ENCODE data around the gene PKDREJ.

PKDREJ gene

DNA sequence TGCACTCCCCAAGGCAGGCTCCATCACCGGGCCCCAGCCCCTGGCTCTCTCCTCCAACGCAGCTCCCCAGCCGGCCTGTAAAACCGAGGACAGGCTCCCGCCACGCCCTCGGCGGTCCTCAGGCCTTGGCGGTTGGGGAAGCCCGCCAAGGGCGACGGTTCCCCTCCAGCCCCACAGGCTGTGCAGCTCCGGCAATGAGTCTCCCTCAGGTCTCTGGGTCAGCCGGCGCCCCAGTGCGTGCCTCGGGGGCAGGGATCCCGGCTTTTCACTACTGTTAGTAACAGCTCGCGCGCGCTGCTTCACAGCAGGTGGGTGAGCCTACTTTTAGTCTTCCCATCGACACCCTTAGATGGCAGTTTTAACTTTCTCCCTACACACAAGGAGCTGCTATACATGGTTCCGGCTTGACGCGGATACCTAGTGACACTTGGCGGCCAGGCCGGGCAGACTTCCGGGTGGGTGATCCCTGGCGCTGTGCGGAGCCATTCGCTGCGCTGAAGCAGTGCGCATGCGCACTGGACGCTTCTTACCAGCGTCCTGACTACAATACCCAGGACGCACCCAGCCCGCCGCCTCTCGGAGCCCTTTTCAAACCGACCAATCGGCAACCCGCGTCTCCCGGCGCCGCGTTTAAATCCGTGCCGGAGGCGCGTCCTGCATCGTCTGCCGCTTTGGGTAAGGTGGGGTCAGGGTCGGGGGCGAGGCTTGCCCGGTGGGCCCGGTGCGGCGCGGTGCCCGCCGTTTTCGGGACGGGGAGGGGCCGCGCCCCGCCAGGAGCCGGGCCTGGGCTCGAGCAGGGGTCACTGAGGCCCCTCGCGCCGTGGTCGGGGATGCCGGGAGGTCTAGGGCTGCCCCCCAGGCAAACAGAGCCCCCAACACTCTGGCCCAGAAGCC is 33.4 kb upstream of the PKDREJ start, which contains the start of gene GTSE1:
Gene GTSE1, plus strand, starts transcription at position 614 of the 894 bp plus-strand sequence. CDS start 531 bp downstream, outside the sequence.
- H3K79me2 ChIP-seq (ENCODE audit: control insufficient read depth, insufficient read depth, low read length, unreplicated experiment) = peaks cover 22% of the 10 kb centered on the region
- H3K36me3 ChIP-seq (ENCODE audit: insufficient read depth, low read length) = no peaks in the 10 kb centered on the region
- peak within 1 kb of the TSS; percentile 29 for H3K27ac ChIP-seq (ENCODE audit: low read depth, low read length)
- peak within 1 kb of the TSS; percentile 10 for H2AFZ ChIP-seq (ENCODE audit: low read length, unreplicated experiment)
- no peaks in the 10 kb centered on the region for H3K27me3 ChIP-seq (ENCODE audit: insufficient read depth, low read length)
- H3K4me3 ChIP-seq (ENCODE audit: low read depth, low read length) = peak within 1 kb of the TSS; percentile 91
- peaks cover 9% of the 10 kb centered on the region for H3K4me1 ChIP-seq (ENCODE audit: control insufficient read depth, insufficient read depth, low read length, unreplicated experiment)

DNA sequence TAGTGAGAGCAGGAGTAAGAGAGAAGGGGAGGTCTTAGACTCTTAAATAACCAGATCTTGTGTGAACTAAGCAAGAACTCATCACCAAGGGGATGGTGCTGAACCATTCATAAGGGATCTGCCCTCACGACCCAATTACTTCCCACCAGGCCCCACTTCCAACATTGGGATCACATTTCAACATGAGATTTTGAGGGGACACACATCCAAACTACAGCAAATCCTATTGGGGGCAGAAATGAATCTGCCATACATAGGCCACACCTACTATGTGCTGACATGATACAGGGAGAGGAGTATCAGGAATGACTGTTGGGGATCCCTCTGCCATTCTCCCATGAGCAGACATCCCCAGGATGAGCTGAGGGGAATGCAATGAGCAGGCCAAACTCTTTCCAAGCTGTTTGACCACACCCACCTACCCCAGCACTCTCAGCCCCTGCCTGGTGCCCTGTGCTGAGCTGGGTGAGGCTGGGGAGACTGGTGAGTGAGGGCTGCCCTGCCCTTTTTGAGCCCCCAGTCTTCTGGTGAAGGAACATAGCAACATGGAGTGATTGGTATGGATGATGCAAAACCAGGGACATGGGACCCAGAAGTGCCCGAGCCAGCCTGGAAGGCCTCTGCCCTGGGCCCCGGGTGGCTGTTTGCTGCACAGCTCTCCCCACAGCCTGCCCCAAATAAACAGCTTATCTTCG is 32.3 kb upstream of the PKDREJ start:
- Histone ChIP-seq H3K36me3 (ENCODE audit: insufficient read depth, low read length) (no peaks in the 10 kb centered on the region), H3K27ac (ENCODE audit: low read depth, low read length) (0 out of 2 replicates have a peak overlapping the region, but pooled peaks have one; percentile 25), H3K4me1 (ENCODE audit: control insufficient read depth, insufficient read depth, low read length, unreplicated experiment) (peaks cover 9% of the 10 kb centered on the region), H3K27me3 (ENCODE audit: insufficient read depth, low read length) (no peaks in the 10 kb centered on the region), H2AFZ (ENCODE audit: low read length, unreplicated experiment) (no peak overlapping the region), H3K4me3 (ENCODE audit: low read depth, low read length) (peak overlapping the region; percentile 91), H3K79me2 (ENCODE audit: control insufficient read depth, insufficient read depth, low read length, unreplicated experiment) (peaks cover 22% of the 10 kb centered on the region)

DNA sequence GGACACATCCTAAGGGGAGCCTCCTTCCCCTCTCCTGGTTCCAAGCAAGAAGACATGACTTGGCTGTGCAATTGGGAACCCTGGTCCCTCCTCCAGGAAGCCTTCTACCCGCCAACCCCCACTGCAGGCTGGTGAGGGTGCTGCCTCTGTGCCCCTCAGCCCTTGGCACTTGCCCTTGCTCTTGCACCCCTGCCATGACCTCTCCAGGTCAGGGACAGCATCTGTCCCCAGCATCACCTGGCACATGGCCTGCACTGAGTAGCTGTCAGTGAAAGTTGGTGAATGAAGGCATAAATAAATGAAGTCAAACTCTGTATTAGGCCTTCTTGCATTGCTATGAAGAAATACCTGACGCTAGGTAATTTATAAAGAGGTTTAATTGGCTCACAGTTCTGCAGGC is 31.6 kb upstream of the PKDREJ start:
- peaks cover 22% of the 10 kb centered on the region for H3K79me2 ChIP-seq (ENCODE audit: control insufficient read depth, insufficient read depth, low read length, unreplicated experiment)
- H3K27me3 ChIP-seq (ENCODE audit: insufficient read depth, low read length) = no peaks in the 10 kb centered on the region
- H3K27ac ChIP-seq (ENCODE audit: low read depth, low read length) = no peak overlapping the region
- H3K4me1 ChIP-seq (ENCODE audit: control insufficient read depth, insufficient read depth, low read length, unreplicated experiment) = peaks cover 9% of the 10 kb centered on the region
- no peak overlapping the region for H3K4me3 ChIP-seq (ENCODE audit: low read depth, low read length)
- H2AFZ ChIP-seq (ENCODE audit: low read length, unreplicated experiment) = no peak overlapping the region
- no peaks in the 10 kb centered on the region for H3K36me3 ChIP-seq (ENCODE audit: insufficient read depth, low read length)

DNA sequence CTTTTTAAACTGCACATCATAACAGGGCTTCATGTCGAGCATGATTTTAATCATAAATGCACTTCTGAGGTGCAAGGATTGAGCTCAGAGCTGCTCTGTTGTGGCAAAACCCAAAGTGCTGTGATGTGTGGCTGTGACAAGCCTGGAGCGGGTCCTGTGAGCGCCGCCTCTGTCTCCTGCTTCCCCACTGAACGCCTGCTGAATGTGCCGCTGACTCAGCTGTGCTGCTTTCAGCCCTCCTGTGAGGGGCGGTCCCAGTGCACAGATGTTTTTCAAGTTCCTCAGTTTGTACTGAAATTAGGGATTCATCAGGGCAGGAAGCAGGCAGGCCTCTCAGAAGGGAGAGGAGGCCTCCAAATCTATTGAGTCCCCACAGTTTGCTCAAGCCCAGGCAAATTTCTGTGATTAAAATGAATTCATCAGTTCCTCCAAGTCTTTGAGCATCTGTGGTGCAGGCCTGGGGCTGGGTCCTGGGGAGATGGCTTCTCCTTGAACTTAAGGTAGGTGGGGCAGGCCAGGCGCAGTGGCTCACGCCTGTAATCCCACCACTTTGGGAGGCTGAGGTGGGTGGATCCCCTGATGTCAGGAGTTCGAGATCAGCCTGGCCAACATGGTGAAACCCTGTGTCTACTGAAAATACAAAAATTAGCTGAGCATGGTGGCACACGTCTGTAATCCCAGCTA is 30.6 kb upstream of the PKDREJ start:
- Histone ChIP-seq H3K79me2 (ENCODE audit: control insufficient read depth, insufficient read depth, low read length, unreplicated experiment) (peaks cover 13% of the 10 kb centered on the region), H3K4me1 (ENCODE audit: control insufficient read depth, insufficient read depth, low read length, unreplicated experiment) (peaks cover 9% of the 10 kb centered on the region), H2AFZ (ENCODE audit: low read length, unreplicated experiment) (no peak overlapping the region), H3K36me3 (ENCODE audit: insufficient read depth, low read length) (no peaks in the 10 kb centered on the region), H3K27me3 (ENCODE audit: insufficient read depth, low read length) (no peaks in the 10 kb centered on the region), H3K4me3 (ENCODE audit: low read depth, low read length) (no peak overlapping the region), H3K27ac (ENCODE audit: low read depth, low read length) (no peak overlapping the region)

DNA sequence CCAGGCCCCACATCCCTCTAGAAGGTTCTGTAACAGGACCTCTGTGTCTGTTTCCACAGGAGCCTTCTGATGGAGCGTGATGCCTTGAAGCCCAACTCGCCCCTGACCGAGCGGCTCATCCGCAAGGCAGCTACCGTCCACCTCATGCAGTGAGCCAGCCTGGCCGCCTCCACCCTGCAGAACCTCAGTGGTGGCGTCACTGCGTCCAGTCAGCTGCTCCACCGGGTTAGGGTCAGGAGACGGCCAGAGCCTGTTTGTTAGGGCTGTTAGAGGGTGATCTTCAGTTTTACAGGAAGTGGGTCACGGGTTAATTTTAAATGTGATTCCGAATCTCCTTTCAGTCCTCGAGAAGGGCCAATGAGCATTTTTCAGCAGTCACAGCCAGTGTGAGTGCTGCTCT is 29.6 kb upstream of the PKDREJ start:
- no peak overlapping the region for H2AFZ ChIP-seq (ENCODE audit: low read length, unreplicated experiment)
- H3K36me3 ChIP-seq (ENCODE audit: insufficient read depth, low read length) = no peaks in the 10 kb centered on the region
- H3K4me3 ChIP-seq (ENCODE audit: low read depth, low read length) = no peak overlapping the region
- peaks cover 7% of the 10 kb centered on the region for H3K79me2 ChIP-seq (ENCODE audit: control insufficient read depth, insufficient read depth, low read length, unreplicated experiment)
- no peaks in the 10 kb centered on the region for H3K27me3 ChIP-seq (ENCODE audit: insufficient read depth, low read length)
- H3K27ac ChIP-seq (ENCODE audit: low read depth, low read length) = no peak overlapping the region
- H3K4me1 ChIP-seq (ENCODE audit: control insufficient read depth, insufficient read depth, low read length, unreplicated experiment) = peaks cover 9% of the 10 kb centered on the region

DNA sequence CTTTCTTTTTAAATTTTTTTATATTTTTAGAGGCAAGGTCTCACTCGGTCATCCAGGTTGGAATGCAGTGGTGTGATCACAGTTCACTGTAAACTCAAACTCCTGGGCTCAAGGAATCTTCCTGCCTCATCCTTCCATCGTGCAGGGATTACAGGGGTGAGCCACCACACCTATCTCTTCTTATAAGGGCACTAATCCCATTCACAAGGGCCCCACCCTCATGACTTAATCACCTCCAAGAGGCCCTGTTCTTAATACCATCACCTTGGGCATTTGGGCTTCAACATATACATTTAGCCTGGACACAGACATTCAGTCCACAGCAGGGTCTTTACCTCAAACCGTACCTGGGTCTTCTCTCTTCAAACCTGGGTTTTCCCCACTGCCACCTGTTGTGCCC is 29.0 kb upstream of the PKDREJ start:
- Histone ChIP-seq H3K27ac (ENCODE audit: low read depth, low read length) (no peak overlapping the region), H3K36me3 (ENCODE audit: insufficient read depth, low read length) (no peaks in the 10 kb centered on the region), H3K4me1 (ENCODE audit: control insufficient read depth, insufficient read depth, low read length, unreplicated experiment) (peaks cover 9% of the 10 kb centered on the region), H2AFZ (ENCODE audit: low read length, unreplicated experiment) (no peak overlapping the region), H3K79me2 (ENCODE audit: control insufficient read depth, insufficient read depth, low read length, unreplicated experiment) (peaks cover 2% of the 10 kb centered on the region), H3K4me3 (ENCODE audit: low read depth, low read length) (no peak overlapping the region), H3K27me3 (ENCODE audit: insufficient read depth, low read length) (no peaks in the 10 kb centered on the region)

DNA sequence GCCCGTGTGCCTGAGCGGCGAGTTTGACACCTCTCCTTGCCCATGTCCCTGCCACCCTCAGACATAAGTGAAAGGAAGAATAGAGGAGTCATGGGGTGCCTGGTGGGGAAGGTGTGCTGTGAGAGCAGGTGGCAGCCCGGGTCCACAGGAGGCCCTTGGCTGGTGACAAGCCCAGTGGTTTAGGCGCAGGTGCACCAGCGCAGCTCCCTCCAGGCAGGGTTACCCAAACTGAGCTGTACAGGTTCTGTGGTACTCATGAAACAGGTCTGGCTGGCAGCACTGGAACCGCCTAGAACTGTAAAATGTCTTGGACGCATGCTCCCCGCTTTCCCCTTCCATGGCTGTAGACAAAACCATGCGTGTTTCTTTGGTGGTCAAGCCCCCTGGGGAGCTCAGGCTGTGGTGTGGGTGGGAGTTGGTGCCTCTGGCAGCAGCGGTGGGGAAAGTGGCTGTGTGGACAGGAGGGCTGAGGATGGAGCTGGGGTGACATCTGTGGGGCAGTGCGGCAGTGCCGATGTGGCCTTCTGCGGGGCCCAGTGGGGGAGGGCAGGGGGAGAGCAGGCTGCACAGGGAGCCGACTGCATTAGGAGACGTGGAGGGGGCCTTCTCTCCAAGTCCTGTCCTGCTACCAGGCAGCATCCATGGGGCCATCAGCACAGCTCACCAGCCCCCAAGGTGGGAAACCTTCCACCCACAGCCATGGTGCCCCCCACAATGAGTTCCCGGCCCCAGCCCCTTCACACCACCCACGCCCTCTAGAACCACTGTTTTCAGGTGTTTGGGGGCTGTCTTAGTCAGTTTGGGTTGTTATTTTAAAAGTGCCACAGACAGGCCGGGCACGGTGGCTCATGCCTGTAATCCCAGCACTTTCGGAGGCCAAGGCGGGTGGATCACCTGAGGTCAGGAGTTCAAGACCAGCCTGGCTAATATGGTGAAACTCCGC is 28.0 kb upstream of the PKDREJ start:
- Histone ChIP-seq H3K4me3 (ENCODE audit: low read depth, low read length) (no peak overlapping the region), H3K27me3 (ENCODE audit: insufficient read depth, low read length) (no peaks in the 10 kb centered on the region), H3K27ac (ENCODE audit: low read depth, low read length) (no peak overlapping the region), H2AFZ (ENCODE audit: low read length, unreplicated experiment) (no peak overlapping the region), H3K79me2 (ENCODE audit: control insufficient read depth, insufficient read depth, low read length, unreplicated experiment) (no peaks in the 10 kb centered on the region), H3K4me1 (ENCODE audit: control insufficient read depth, insufficient read depth, low read length, unreplicated experiment) (peaks cover 9% of the 10 kb centered on the region), H3K36me3 (ENCODE audit: insufficient read depth, low read length) (no peaks in the 10 kb centered on the region)

DNA sequence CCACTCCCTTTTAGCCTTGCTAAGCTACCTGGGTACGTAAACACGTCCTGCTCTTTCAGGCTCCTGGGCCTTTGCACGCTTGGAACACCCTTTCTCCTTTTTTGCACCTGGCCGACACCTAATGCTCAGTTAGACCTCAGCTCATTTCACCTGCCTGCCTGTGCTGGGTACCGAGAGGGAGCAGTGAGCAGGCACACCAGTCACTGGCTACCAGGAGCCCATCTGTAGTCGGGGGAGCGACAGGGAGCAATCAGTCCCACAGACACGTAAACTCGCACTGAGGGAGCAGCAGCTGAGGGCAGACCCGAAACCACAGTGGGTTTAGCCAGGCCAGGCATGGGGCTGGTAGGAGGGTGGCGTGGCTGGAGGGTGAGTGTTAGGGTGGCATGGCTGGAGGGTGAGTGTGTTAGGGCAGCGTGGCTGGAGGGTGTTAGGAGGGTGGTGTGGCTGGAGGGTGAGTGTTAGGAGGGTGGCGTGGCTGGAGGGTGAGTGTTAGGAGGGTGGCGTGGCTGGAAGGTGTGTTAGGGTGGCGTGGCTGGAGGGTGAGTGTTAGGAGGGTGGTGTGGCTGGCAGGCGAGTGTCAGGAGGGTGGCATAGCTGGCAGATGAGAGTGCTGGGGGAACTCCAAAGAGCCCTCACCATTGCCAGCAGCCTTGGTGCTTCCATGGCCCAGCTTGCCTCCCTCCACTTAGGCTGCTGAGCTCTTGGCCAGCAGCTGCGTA is 27.1 kb upstream of the PKDREJ start:
- Histone ChIP-seq H3K36me3 (ENCODE audit: insufficient read depth, low read length) (no peaks in the 10 kb centered on the region), H3K79me2 (ENCODE audit: control insufficient read depth, insufficient read depth, low read length, unreplicated experiment) (no peaks in the 10 kb centered on the region), H3K27me3 (ENCODE audit: insufficient read depth, low read length) (no peaks in the 10 kb centered on the region), H2AFZ (ENCODE audit: low read length, unreplicated experiment) (no peak overlapping the region), H3K27ac (ENCODE audit: low read depth, low read length) (no peak overlapping the region), H3K4me1 (ENCODE audit: control insufficient read depth, insufficient read depth, low read length, unreplicated experiment) (peaks cover under 1% of the 10 kb centered on the region), H3K4me3 (ENCODE audit: low read depth, low read length) (no peak overlapping the region)

DNA sequence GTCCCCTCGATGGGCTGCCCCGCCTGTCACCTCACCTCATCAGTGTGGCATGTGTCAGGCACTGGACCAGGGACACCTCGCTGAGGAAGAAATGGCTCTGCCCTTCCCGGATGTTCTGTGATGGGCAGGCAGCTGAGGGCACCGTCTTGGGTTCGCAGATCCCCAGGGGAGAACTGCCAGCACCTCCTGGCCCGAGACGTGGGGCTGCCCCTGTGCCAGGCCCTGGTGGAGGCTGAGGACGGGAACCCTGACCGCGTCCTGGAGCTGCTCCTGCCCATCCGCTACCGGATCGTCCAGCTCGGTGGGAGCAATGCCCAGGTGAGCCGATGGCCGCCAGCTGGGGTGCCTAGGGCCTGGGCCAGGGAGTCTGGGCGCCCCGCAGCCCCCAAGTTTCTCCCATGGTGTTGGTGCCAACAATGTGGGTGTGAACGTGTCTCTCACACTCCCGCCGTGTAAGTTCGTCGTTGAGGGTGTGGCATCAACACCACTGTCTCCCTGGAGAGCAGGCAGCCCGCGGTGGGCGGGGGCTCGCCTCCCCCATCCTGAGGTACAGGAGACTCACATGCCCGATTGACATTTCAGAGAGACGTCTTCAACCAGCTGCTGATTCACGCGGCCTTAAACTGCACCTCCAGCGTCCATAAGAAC is 26.2 kb upstream of the PKDREJ start:
- Histone ChIP-seq H3K36me3 (ENCODE audit: insufficient read depth, low read length) (no peaks in the 10 kb centered on the region), H3K4me3 (ENCODE audit: low read depth, low read length) (no peak overlapping the region), H3K79me2 (ENCODE audit: control insufficient read depth, insufficient read depth, low read length, unreplicated experiment) (no peaks in the 10 kb centered on the region), H2AFZ (ENCODE audit: low read length, unreplicated experiment) (no peak overlapping the region), H3K4me1 (ENCODE audit: control insufficient read depth, insufficient read depth, low read length, unreplicated experiment) (no peaks in the 10 kb centered on the region), H3K27me3 (ENCODE audit: insufficient read depth, low read length) (no peaks in the 10 kb centered on the region), H3K27ac (ENCODE audit: low read depth, low read length) (no peak overlapping the region)

Data from ACC112 (cell line).